PFSK-1 (cell line): ENCODE data around the gene BAZ2B.

Experiments used
- POLR2AphosphoS5 ChIP-seq: IDR thresholded peaks from 2 replicates; pipeline ENCODE4 v1.6.1; 2012; ENCODE audit warnings: low read depth, mild to moderate bottlenecking, control low read depth, low read length, moderate library complexity
- REST ChIP-seq, 2 experiments: IDR thresholded peaks; 2 replicates each; pipeline versions ENCODE4 v1.6.1 to v1.8.0; 2011 to 2012; ENCODE audit warnings: low read depth in 2 of 2, low read length in 2 of 2, control low read depth in 1 of 2, inconsistent platforms in 1 of 2, mild to moderate bottlenecking in 1 of 2, moderate library complexity in 1 of 2; ENCODE audit not compliant: insufficient read depth in 1 of 2
- SIN3A ChIP-seq: IDR thresholded peaks from 2 replicates; pipeline ENCODE4 v1.6.1; 2012; ENCODE audit warnings: mild to moderate bottlenecking, low read length, moderate library complexity, borderline replicate concordance; ENCODE audit not compliant: insufficient read depth

DNA sequence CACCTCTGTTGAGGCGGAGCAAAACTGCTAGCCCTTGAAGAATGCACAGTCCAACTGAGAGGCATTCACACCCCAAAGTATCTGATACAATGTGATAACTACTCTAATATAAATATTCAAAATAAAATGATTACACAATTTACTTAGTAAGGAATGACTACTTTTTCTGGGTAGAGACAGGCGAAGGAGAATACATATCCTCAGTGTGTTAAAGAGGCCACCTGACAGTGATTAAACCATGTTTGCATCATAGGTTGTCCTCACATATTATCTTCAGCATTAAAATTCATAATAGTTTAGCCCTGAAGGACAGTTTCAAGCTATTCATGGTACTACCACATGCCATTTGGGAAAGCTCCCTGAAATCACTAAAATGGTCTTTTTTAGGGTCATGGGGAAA lies 16.9 kb upstream of the BAZ2B start:
- TF ChIP-seq REST (IDR thresholded peaks at IDR 0.05; ENCODE audit: insufficient read depth in 1 of 2, low read depth in 2 of 2, low read length in 2 of 2): no peak
- no peak for TF ChIP-seq POLR2AphosphoS5
- TF ChIP-seq SIN3A: no peak
